T-helper 17 cell (primary cell): Measurements from ENCODE around the gene FKBP9. TPM values are rescaled to one million over a fixed set of nuclear protein-coding genes. Genes with fewer than 3 reads are reported as not detected.
A peak's percentile ranks its signal among the peaks of the same experiment; 100 is the strongest.

ENCODE experiments used
- ATAC-seq: fragments of 150-1000 bp; cut with Tn5 transposase; 2 replicates; pipeline ENCODE4 v1.10.0; 2021; ENCODE audit warnings: mild to moderate bottlenecking, moderate library complexity
- DNase-seq, 3 donors: peaks; one replicate each; pipeline versions ENCODE4 v3.0.0 to v3.0.0-alpha.2; 2020 to 2021
- H3K9me3 ChIP-seq: one replicate; pipeline ENCODE4 v1.7.0; 2013; ENCODE audit warnings: low read length, mild to moderate bottlenecking; ENCODE audit not compliant: control insufficient read depth, poor library complexity, severe bottlenecking
- H3K27ac Mint-ChIP-seq: one replicate; pipeline ENCODE4 v1.8.0; 2022; ENCODE audit warnings: mild to moderate bottlenecking, moderate library complexity, mixed read lengths
- H3K27me3 Mint-ChIP-seq: one replicate; pipeline ENCODE4 v1.8.0; 2022; ENCODE audit warnings: mixed read lengths
- H3K36me3 Mint-ChIP-seq: one replicate; pipeline ENCODE4 v1.8.0; 2022; ENCODE audit warnings: low read depth, mixed read lengths
- H3K4me1 Mint-ChIP-seq: one replicate; pipeline ENCODE4 v1.8.0; 2022; ENCODE audit warnings: mild to moderate bottlenecking, mixed read lengths
- H3K4me3 Mint-ChIP-seq: one replicate; pipeline ENCODE4 v1.8.0; 2022; ENCODE audit warnings: mild to moderate bottlenecking, moderate library complexity, mixed read lengths
- total RNA-seq, 4 donors: library from RNA in 2 of 4; stranded (reverse) in 2 of 4; gene quantifications; one replicate each; pipeline ENCODE4 v1.2.3 and lab custom pipeline; 2022 to 2026

Gene FKBP9
- total RNA-seq, 2 donors from 2014 or later, result 0.42 TPM; not detected in 1

DNA sequence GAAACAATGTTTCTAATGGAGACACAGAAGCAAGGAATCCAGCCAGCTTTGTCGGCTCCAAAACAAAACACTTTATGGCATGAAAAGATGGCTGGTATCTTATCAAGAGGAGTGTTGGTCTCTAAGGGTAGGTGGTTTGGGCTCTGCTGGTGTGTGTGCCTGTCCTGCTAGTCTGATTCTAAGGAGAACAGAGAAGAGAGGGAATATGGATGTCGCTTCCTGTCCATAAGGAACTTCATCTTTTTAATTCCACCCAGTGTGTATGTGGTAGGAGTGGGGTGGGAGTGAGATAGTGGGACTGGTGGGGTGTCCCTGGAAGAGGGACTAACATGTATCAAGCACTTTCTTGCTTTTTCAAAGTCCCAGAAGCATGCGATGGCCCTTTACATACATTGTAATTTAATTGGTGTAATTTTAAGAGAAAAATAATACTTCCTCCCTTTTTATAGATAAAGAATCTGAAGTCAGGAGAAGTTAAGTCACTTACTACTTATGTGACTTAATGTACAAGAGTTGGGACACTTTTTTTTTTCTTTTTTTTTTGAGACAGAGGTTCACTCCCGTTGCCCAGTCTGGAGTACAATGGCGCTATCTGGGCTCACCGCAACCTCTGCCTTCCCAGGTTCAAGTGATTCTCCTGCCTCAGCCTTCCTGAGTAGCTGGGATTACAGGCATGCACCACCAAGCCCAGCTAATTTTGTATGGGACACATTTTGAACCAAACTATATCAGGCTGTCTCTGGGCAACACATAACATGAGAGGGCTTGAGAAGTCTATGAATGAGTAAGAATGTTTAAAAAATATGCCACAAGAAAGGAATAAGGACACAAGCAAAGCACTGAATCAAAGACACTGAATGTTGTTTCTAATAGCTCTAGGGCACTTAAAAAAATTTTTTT, 86.5 kb downstream of the FKBP9 start:
- Mint-ChIP-seq H3K27me3 (no peaks in the 10 kb centered on the region), H3K36me3 (peaks cover 2% of the 10 kb centered on the region), H3K4me3 (no peak overlapping the region), H3K27ac (peak overlapping the region; percentile 82), H3K4me1 (peaks cover 33% of the 10 kb centered on the region)
- ATAC-seq (no peak), DNase-seq (no peak)
- no peaks in the 10 kb centered on the region for H3K9me3 ChIP-seq

DNA sequence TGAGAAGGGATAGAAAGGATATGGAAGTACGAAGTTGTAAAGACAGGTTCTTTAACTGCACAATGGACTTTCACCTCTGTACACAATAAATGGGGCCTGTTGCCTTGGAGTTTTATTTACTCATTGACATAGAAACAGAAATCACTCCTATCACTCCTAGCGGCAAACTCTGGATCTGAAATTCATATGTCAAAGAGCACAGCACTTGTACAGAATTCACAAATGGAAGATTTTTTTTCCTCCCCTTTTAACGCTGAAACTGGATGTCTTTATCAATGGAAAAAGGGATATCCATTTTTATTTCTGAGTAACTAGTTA, 87.1 kb downstream of the FKBP9 start:
- Mint-ChIP-seq H3K27me3 (no peaks in the 10 kb centered on the region), H3K4me1 (peaks cover 32% of the 10 kb centered on the region), H3K27ac (peak overlapping the region; percentile 82), H3K36me3 (peaks cover 2% of the 10 kb centered on the region), H3K4me3 (no peak overlapping the region)
- DNase-seq (no peak), ATAC-seq (no peak)
- H3K9me3 ChIP-seq, result no peaks in the 10 kb centered on the region

GRCh38 chr7:33044986-33045385, 87.7 kb downstream of the FKBP9 start:
- ATAC-seq, result no peak
- H3K27ac Mint-ChIP-seq, result no peak overlapping the region
- no peak overlapping the region for H3K4me3 Mint-ChIP-seq

DNA sequence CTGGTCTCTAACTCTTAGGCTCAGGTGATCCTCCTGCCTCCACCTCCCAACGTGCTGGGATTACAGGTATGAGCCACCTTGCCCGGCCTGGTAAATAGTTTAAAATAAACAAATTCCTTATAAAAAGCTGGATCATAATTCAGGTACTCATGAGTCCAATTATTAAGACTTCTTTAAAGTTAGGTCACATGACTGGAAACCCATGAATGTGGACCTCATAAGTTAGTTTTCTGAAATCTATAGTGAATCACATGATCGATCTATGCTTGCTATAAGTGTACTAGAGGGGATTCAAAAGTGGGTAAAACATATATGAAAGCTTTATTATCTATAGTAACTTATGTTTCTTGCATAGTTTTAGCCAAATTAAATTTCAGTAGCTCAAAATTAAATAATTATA, 91.0 kb downstream of the FKBP9 start:
- Mint-ChIP-seq H3K4me1 (peaks cover 26% of the 10 kb centered on the region), H3K27ac (no peak overlapping the region), H3K27me3 (no peaks in the 10 kb centered on the region), H3K36me3 (peaks cover 2% of the 10 kb centered on the region), H3K4me3 (no peak overlapping the region)
- ATAC-seq, result no peak
- DNase-seq, result no peak
- H3K9me3 ChIP-seq, result no peaks in the 10 kb centered on the region

More at GRCh38 chr7:33044986-33045385, 87.7 kb downstream of the FKBP9 start:
- H3K9me3 ChIP-seq, result no peaks in the 10 kb centered on the region
- no peak for DNase-seq
- peaks cover 26% of the 10 kb centered on the region for H3K4me1 Mint-ChIP-seq
- peaks cover 2% of the 10 kb centered on the region for H3K36me3 Mint-ChIP-seq
- no peaks in the 10 kb centered on the region for H3K27me3 Mint-ChIP-seq

DNA sequence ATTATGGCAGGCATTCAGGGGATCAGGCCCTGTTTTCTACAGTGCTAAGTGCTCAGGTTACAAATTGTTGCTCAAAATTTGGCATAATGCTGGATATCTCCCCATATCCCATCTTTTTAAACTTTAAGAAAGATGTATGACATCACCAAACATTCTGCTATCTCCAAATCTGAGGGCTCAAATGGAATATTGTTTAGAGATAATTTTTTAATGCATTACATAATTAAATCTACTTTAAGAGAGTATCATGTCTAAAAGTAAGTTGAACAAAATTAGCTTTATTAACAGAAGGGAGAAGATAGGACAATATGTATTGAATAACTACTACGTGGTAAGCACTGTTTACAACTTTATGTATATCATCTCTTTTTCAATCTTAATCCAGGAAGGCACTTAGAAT, 91.5 kb downstream of the FKBP9 start:
- no peak for ATAC-seq
- no peak overlapping the region for H3K27ac Mint-ChIP-seq

DNA sequence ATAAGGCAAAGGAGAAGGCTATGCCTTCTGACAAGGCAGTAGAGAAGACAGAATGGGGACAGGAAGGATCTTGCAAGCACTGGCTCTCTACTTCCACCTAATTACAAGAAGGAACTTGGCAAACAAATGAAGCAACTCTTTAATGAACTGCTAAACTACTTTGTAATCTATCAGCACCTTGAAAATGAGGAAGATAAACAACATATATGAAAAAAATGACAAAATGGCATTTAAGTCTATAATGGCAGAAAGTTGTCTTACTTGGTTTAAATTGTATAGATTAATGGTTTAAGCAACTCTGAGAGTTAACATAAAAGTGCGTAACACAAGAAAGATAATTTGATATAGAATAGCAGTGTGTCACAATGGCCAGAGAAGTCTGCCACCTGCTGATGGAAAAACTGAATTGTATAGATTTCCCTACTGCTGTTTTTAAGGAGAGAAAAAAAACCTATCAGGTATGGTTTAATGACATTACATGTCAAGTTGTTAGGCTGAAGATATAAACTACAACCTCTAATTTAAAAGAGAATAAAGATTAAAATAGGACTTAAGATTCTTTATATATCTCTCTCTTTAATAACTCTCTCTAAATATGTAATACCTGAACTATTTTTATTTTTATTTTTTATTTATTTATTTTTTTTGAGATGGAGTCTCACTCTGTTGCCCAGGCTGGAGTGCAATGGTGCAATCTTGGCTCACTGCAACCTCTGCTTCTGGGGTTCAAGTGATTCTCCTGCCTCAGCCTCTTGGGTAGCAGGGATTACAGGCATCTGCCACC, 93.5 kb downstream of the FKBP9 start:
- H3K27me3 Mint-ChIP-seq, result no peaks in the 10 kb centered on the region
- peak overlapping the region; percentile 73 for H3K27ac Mint-ChIP-seq
- no peaks in the 10 kb centered on the region for H3K9me3 ChIP-seq
- H3K4me3 Mint-ChIP-seq, result no peak overlapping the region
- ATAC-seq (peak; percentile 72), DNase-seq (no peak)
- H3K4me1 Mint-ChIP-seq, result peaks cover 20% of the 10 kb centered on the region
- no peaks in the 10 kb centered on the region for H3K36me3 Mint-ChIP-seq

More for the DNA sequence above, 91.5 kb downstream of the FKBP9 start:
- no peaks in the 10 kb centered on the region for H3K9me3 ChIP-seq
- peaks cover 22% of the 10 kb centered on the region for H3K4me1 Mint-ChIP-seq
- H3K27me3 Mint-ChIP-seq, result no peaks in the 10 kb centered on the region
- DNase-seq, result no peak
- no peak overlapping the region for H3K4me3 Mint-ChIP-seq
- no peaks in the 10 kb centered on the region for H3K36me3 Mint-ChIP-seq

- H3K9me3 ChIP-seq, result no peaks in the 10 kb centered on the region
- Mint-ChIP-seq H3K27ac (peak overlapping the region; percentile 88), H3K36me3 (no peaks in the 10 kb centered on the region), H3K4me3 (no peak overlapping the region), H3K27me3 (no peaks in the 10 kb centered on the region), H3K4me1 (peaks cover 29% of the 10 kb centered on the region)
- DNase-seq (no peak), ATAC-seq (no peak)
Observed at GRCh38 chr7:33053721-33054120, 96.5 kb downstream of the FKBP9 start.

DNA sequence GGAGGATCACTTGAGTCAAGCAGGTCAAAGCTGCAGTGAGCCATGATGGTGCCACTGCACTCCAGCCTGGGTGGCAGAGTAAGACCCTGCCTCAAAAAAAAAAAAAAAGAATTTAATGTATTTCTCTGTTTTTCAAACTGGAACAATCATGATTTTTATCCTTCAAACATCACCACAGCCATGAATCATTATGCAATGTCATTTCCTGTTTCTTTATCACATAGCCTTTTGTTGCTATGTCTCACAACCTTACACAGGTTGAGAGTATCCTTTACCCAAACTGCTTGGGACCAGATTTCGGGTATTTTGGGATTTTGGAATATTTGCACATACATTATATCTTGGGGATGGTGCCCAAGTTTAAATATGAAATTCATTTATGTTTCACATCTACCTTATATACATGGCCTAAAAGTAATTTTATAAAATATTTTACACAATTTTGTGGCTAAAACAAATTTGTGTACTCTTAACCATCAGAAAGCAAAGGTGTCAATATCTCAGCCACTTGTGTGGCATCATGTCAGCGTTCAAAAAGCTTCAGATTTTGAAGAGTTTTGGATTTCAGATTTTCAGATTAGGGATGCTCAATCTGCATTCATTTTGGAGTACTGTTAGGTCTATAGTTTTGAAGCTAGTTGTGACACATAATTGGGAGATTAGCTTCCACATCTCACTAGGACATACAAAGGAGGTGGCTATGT, 97.2 kb downstream of the FKBP9 start:
- ATAC-seq (peak; percentile 82), DNase-seq (no peak)
- Mint-ChIP-seq H3K4me1 (peaks cover 34% of the 10 kb centered on the region), H3K27me3 (no peaks in the 10 kb centered on the region), H3K4me3 (no peak overlapping the region), H3K27ac (peak overlapping the region; percentile 88), H3K36me3 (no peaks in the 10 kb centered on the region)
- H3K9me3 ChIP-seq, result no peaks in the 10 kb centered on the region

DNA sequence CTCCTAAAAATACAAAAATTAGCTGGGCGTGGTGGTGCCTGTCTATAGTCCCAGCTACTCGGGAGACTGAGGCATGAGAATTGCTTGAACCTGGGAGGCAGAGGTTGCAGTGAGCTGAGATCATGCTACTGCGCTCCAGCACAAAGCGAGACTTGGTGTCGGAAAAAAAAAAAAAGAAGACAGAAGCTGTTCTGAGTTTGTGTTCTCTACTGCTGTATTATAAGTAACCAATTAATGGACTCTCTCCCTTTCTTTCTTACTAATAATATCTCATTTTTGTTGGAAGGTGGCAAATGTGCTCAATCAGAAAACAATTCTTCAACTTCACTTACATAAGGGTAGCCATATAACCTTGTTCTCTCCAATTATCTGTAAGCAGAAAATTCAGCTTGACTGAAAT, 97.9 kb downstream of the FKBP9 start:
- no peaks in the 10 kb centered on the region for H3K36me3 Mint-ChIP-seq
- no peak overlapping the region for H3K4me3 Mint-ChIP-seq
- peak overlapping the region; percentile 88 for H3K27ac Mint-ChIP-seq
- ATAC-seq (no peak), DNase-seq (no peak)
- peaks cover 37% of the 10 kb centered on the region for H3K4me1 Mint-ChIP-seq
- no peaks in the 10 kb centered on the region for H3K27me3 Mint-ChIP-seq
- no peaks in the 10 kb centered on the region for H3K9me3 ChIP-seq

Other genes with a start within 250 kb of the FKBP9 start
- gene KBTBD2, start 65.7 kb upstream of the FKBP9 start, total RNA-seq, result 100 to 1,000 TPM; 118 to 129 TPM
- gene NT5C3A, start 105.3 kb downstream of the FKBP9 start, total RNA-seq, result 10 to 100 TPM; 36.5 to 82.2 TPM
- 10 to 100 TPM; 16.0 to 16.8 TPM for gene RP9, start 152.0 kb downstream of the FKBP9 start, total RNA-seq
- gene BBS9, start 172.1 kb downstream of the FKBP9 start, total RNA-seq, result 10 to 100 TPM; 23.4 to 25.3 TPM